Endothelial cell (in vitro differentiated cells): ENCODE results near the gene CASP14. TPM values are rescaled to one million over a fixed set of nuclear protein-coding genes. Genes with fewer than 3 reads are reported as not detected.

Experiments
- DNase-seq: peaks from one replicate; pipeline ENCODE4 v3.0.0; 2021; ENCODE audit warnings: low spot score
- H3K27ac Mint-ChIP-seq: one replicate; pipeline ENCODE4 v1.8.0; 2021; ENCODE audit warnings: mixed read lengths, inconsistent platforms; ENCODE audit not compliant: unreplicated experiment
- H3K27me3 Mint-ChIP-seq: one replicate; pipeline ENCODE4 v1.8.0; 2021; ENCODE audit warnings: mild to moderate bottlenecking, moderate library complexity, mixed read lengths, inconsistent platforms; ENCODE audit not compliant: unreplicated experiment
- H3K36me3 Mint-ChIP-seq: one replicate; pipeline ENCODE4 v1.8.0; 2021; ENCODE audit warnings: mild to moderate bottlenecking, low read depth, mixed read lengths, inconsistent platforms; ENCODE audit not compliant: unreplicated experiment
- H3K4me1 Mint-ChIP-seq: one replicate; pipeline ENCODE4 v1.8.0; 2021; ENCODE audit warnings: mild to moderate bottlenecking, mixed read lengths, inconsistent platforms; ENCODE audit not compliant: unreplicated experiment
- H3K4me3 Mint-ChIP-seq: one replicate; pipeline ENCODE4 v1.8.0; 2021; ENCODE audit warnings: mild to moderate bottlenecking, mixed read lengths, inconsistent platforms; ENCODE audit not compliant: unreplicated experiment
- H3K9me3 Mint-ChIP-seq: one replicate; pipeline ENCODE4 v1.8.0; 2021; ENCODE audit warnings: mixed read lengths, inconsistent platforms; ENCODE audit not compliant: unreplicated experiment
- CTCF ChIP-seq: fragments of 200-600 bp; sonication (generic); IDR thresholded peaks from one replicate; pipeline ENCODE4 v1.5.0; 2021; ENCODE audit warnings: antibody characterized with exemption; ENCODE audit not compliant: unreplicated experiment
- total RNA-seq: library from RNA; stranded (reverse); fragmentation: NEBNext Ultra II Directional; extraction: Animal tissue kit (Norgen Biotek cat#: 25700); gene quantifications from one replicate; pipeline ENCODE4 v1.2.1, GENCODE V29; 2021; ENCODE audit not compliant: unreplicated experiment

Gene CASP14
- total RNA-seq, 1 donor from 2014 or later = not detected

- no peaks in the 10 kb centered on the region for H3K36me3 Mint-ChIP-seq
- H3K27ac Mint-ChIP-seq = no peak overlapping the region
- no peaks in the 10 kb centered on the region for H3K4me1 Mint-ChIP-seq
- H3K4me3 Mint-ChIP-seq = no peak overlapping the region
- H3K9me3 Mint-ChIP-seq = peaks cover 4% of the 10 kb centered on the region
- TF ChIP-seq CTCF = no peak
- no peak for DNase-seq
- H3K27me3 Mint-ChIP-seq = no peaks in the 10 kb centered on the region
Observed at GRCh38 chr19:15021286-15022007, 27.8 kb upstream of the CASP14 start.

GRCh38 chr19:15022752-15023151 is 26.5 kb upstream of the CASP14 start:
- Mint-ChIP-seq H3K9me3 (no peaks in the 10 kb centered on the region), H3K4me3 (no peak overlapping the region), H3K27ac (no peak overlapping the region), H3K4me1 (no peaks in the 10 kb centered on the region), H3K27me3 (no peaks in the 10 kb centered on the region), H3K36me3 (no peaks in the 10 kb centered on the region)
- no peak for TF ChIP-seq CTCF
- no peak for DNase-seq

- TF ChIP-seq CTCF = no peak
- Mint-ChIP-seq H3K36me3 (no peaks in the 10 kb centered on the region), H3K27me3 (no peaks in the 10 kb centered on the region), H3K9me3 (no peaks in the 10 kb centered on the region), H3K27ac (no peak overlapping the region), H3K4me1 (no peaks in the 10 kb centered on the region), H3K4me3 (no peak overlapping the region)
- DNase-seq = no peak
Observed at GRCh38 chr19:15025217-15025616, 24.1 kb upstream of the CASP14 start.

- H3K9me3 Mint-ChIP-seq = no peaks in the 10 kb centered on the region
- no peak for TF ChIP-seq CTCF
- H3K36me3 Mint-ChIP-seq = no peaks in the 10 kb centered on the region
- H3K27ac Mint-ChIP-seq = no peak overlapping the region
- H3K27me3 Mint-ChIP-seq = peaks cover 2% of the 10 kb centered on the region
- H3K4me1 Mint-ChIP-seq = no peaks in the 10 kb centered on the region
- H3K4me3 Mint-ChIP-seq = no peak overlapping the region
- DNase-seq = no peak
Observed at GRCh38 chr19:15028490-15028889, 20.8 kb upstream of the CASP14 start.

GRCh38 chr19:15031675-15032074 is 17.6 kb upstream of the CASP14 start:
- no peaks in the 10 kb centered on the region for H3K9me3 Mint-ChIP-seq
- DNase-seq = no peak
- H3K4me3 Mint-ChIP-seq = no peak overlapping the region
- peaks cover 2% of the 10 kb centered on the region for H3K27me3 Mint-ChIP-seq
- no peaks in the 10 kb centered on the region for H3K4me1 Mint-ChIP-seq
- no peaks in the 10 kb centered on the region for H3K36me3 Mint-ChIP-seq
- no peak for TF ChIP-seq CTCF
- H3K27ac Mint-ChIP-seq = no peak overlapping the region
